HepG2 (cell line): Measurements from ENCODE around the gene CRISPLD2. TPM values are rescaled to one million over a fixed set of nuclear protein-coding genes. Genes with fewer than 3 reads are reported as not detected.
A peak's percentile ranks its signal among the peaks of the same experiment; 100 is the strongest.

Experiments
- ATAC-seq: fragments of 200-7000 bp; cut with Tn5 transposase; 3 replicates; pipeline ENCODE4 v1.9.1; 2020; ENCODE audit warnings: mild to moderate bottlenecking, moderate library complexity
- BruUV-seq: library from RNA; stranded (reverse); fragments of 400-500 nt; replicated peaks from 2 replicates; lab custom pipeline; 2021; lab: Mats Ljungman, UMichigan
- CTCF ChIA-PET: fragments of 300-600 bp; formaldehyde crosslinking; extraction: SDS; loops from one replicate; lab custom pipeline; 2021; ENCODE audit warnings: low total read pairs, inconsistent platforms, low intra/inter-chr PET ratio; lab: Yijun Ruan, JAX
- POLR2A ChIA-PET: fragments of 350-600 bp; sonication (Branson Sonifier 250); formaldehyde crosslinking; loops from one replicate; lab custom pipeline; 2020; ENCODE audit warnings: antibody characterized with exemption, inconsistent platforms; lab: Yijun Ruan, JAX
- DNase-seq: peaks from one replicate; pipeline ENCODE4 v3.0.0-alpha.2; 2015; ENCODE audit warnings: low spot score
- FAIRE-seq: peaks from 3 replicates; lab custom pipeline; 2011; peaks lifted over from hg19 to GRCh38; lab: Jason Lieb, UNC
- H2AFZ ChIP-seq: one replicate; pipeline ENCODE4 v1.6.1; 2011; ENCODE audit warnings: low read length, inconsistent platforms
- H3K27ac ChIP-seq: fragments of 300-600 bp; 3 replicates; pipeline ENCODE4 v1.8.0; 2011; ENCODE audit warnings: mixed run types, mild to moderate bottlenecking, mixed read lengths, low read length, inconsistent platforms; ENCODE audit not compliant: insufficient read depth; ENCODE audit errors: extremely low read length
- H3K27me3 ChIP-seq, 2 experiments: fragments of 200-600 bp in 1 of 2; 2 replicates in 1 of 2; 3 replicates in 1 of 2; pipeline versions ENCODE4 v1.6.0 to v1.8.0; 2011; ENCODE audit warnings: low read length in 2 of 2, mild to moderate bottlenecking in 2 of 2, moderate library complexity in 2 of 2, inconsistent platforms in 1 of 2; ENCODE audit not compliant: insufficient read depth in 2 of 2, control insufficient read depth in 1 of 2
- H3K36me3 ChIP-seq, 2 experiments: fragments of 200-600 bp in 1 of 2; replicated peaks in 1 of 2; 2 replicates in 1 of 2; 3 replicates in 1 of 2; pipeline versions ENCODE4 v1.5.1 to v1.8.0; 2011; ENCODE audit warnings: low read length in 2 of 2, inconsistent platforms in 1 of 2; ENCODE audit not compliant: insufficient read depth in 2 of 2, control insufficient read depth in 1 of 2
- H3K4me1 ChIP-seq: 2 replicates; pipeline ENCODE4 v1.5.1; 2012; ENCODE audit warnings: low read length, inconsistent platforms; ENCODE audit not compliant: insufficient read depth
- H3K4me2 ChIP-seq: 2 replicates; pipeline ENCODE4 v1.6.0; 2011; ENCODE audit warnings: low read depth, low read length, inconsistent platforms
- H3K4me3 ChIP-seq, 3 experiments: fragments of 200-600 bp in 1 of 3; sonication (generic), shearing (Covaris generic) in 1 of 3; replicated peaks in 1 of 3; 2 replicates each; pipeline ENCODE4 v1.5.1; 2011 to 2016; ENCODE audit warnings: low read length in 3 of 3, inconsistent platforms in 2 of 3, low read depth in 2 of 3, mild to moderate bottlenecking in 2 of 3, control low read depth in 1 of 3, mixed read lengths in 1 of 3; ENCODE audit not compliant: insufficient read depth in 1 of 3
- H3K79me2 ChIP-seq: one replicate; pipeline ENCODE4 v1.6.1; 2011; ENCODE audit warnings: low read length, inconsistent platforms; ENCODE audit not compliant: insufficient read depth
- H3K9ac ChIP-seq: 2 replicates; pipeline ENCODE4 v1.6.0; 2011; ENCODE audit warnings: mild to moderate bottlenecking, low read depth, low read length, inconsistent platforms; ENCODE audit not compliant: insufficient read depth
- H3K9me3 ChIP-seq: 2 replicates; pipeline ENCODE4 v1.5.1; 2012; ENCODE audit warnings: mild to moderate bottlenecking, low read length
- H4K20me1 ChIP-seq: 2 replicates; pipeline ENCODE4 v1.6.0; 2011; ENCODE audit warnings: inconsistent platforms, mild to moderate bottlenecking, low read length, moderate library complexity; ENCODE audit not compliant: insufficient read depth
- ADNP ChIP-seq: sonication (generic); formaldehyde crosslinking; IDR thresholded peaks from 2 replicates; pipeline ENCODE4 v1.4.0; 2020; ENCODE audit warnings: missing genetic modification reagents
- MEIS1 ChIP-seq: sonication (generic); formaldehyde crosslinking; IDR thresholded peaks from 2 replicates; pipeline ENCODE4 v1.9.0; 2021; ENCODE audit warnings: mild to moderate bottlenecking, missing genetic modification reagents, moderate library complexity, borderline replicate concordance
- NR2F1 ChIP-seq, 2 experiments: fragments of 450-650 bp in 1 of 2; formaldehyde crosslinking in 1 of 2; IDR thresholded peaks; 2 replicates each; pipeline versions ENCODE4 v1.5.0 to v1.6.1; 2016 to 2020; ENCODE audit warnings: mild to moderate bottlenecking in 1 of 2, missing compliant biosample characterization in 1 of 2, missing genetic modification reagents in 1 of 2, moderate library complexity in 1 of 2
- SIX1 ChIP-seq: sonication (generic); formaldehyde crosslinking; IDR thresholded peaks from 2 replicates; pipeline ENCODE4 v1.4.0; 2020; ENCODE audit warnings: missing genetic modification reagents, borderline replicate concordance
- SOX13 ChIP-seq, 3 experiments: fragments of 450-650 bp in 1 of 3; sonication (generic) in 1 of 3; formaldehyde crosslinking in 1 of 3; IDR thresholded peaks in 2 of 3; conservative IDR thresholded peaks in 1 of 3; 2 replicates each; pipeline versions ENCODE4 v1.5.0 to v1.6.1; 2016 to 2020; ENCODE audit warnings: antibody characterized with exemption in 1 of 3, mild to moderate bottlenecking in 1 of 3, missing compliant biosample characterization in 1 of 3, missing genetic modification reagents in 1 of 3, moderate library complexity in 1 of 3
- XRCC5 ChIP-seq: fragments of 200-400 bp; formaldehyde crosslinking; optimal IDR thresholded peaks from 2 replicates; pipeline ENCODE3; 2017; ENCODE audit warnings: mild to moderate bottlenecking, low read length
- ZBTB2 ChIP-seq: sonication (generic); formaldehyde crosslinking; IDR thresholded peaks from 2 replicates; pipeline ENCODE4 v1.8.0; 2022; ENCODE audit warnings: low read depth, missing genetic modification reagents
- ZEB1 ChIP-seq: IDR thresholded peaks from 2 replicates; pipeline ENCODE4 v1.6.1; 2012; ENCODE audit warnings: mild to moderate bottlenecking, low read depth, inconsistent platforms; ENCODE audit not compliant: insufficient replicate concordance
- ZFYVE20 ChIP-seq: sonication (generic); formaldehyde crosslinking; IDR thresholded peaks from 2 replicates; pipeline ENCODE4 v1.8.0; 2023; ENCODE audit warnings: low read depth, mild to moderate bottlenecking, moderate library complexity, missing genetic modification reagents, borderline replicate concordance
- ZMYM3 ChIP-seq: sonication (generic); formaldehyde crosslinking; IDR thresholded peaks from 2 replicates; pipeline ENCODE4 v1.5.1; 2020; ENCODE audit warnings: mild to moderate bottlenecking, missing genetic modification reagents
- ZNF12 ChIP-seq: sonication (generic); formaldehyde crosslinking; IDR thresholded peaks from 2 replicates; pipeline ENCODE4 v1.5.0; 2020; ENCODE audit warnings: missing genetic modification reagents
- ZNF326 ChIP-seq: sonication (generic); formaldehyde crosslinking; IDR thresholded peaks from 2 replicates; pipeline ENCODE4 v1.4.0; 2020; ENCODE audit warnings: missing genetic modification reagents, borderline replicate concordance
- ZNF33A ChIP-seq: sonication (generic); formaldehyde crosslinking; IDR thresholded peaks from 2 replicates; pipeline ENCODE4 v1.5.1; 2020; ENCODE audit warnings: missing genetic modification reagents, mild to moderate bottlenecking, moderate library complexity, borderline replicate concordance
- ZNF350 ChIP-seq: sonication (generic); formaldehyde crosslinking; IDR thresholded peaks from 2 replicates; pipeline ENCODE4 v1.4.0; 2020; ENCODE audit warnings: mild to moderate bottlenecking, low read depth, missing genetic modification reagents, borderline replicate concordance
- ZNF383 ChIP-seq: sonication (generic); formaldehyde crosslinking; IDR thresholded peaks from 2 replicates; pipeline ENCODE4 v1.4.0; 2020; ENCODE audit warnings: missing genetic modification reagents, mild to moderate bottlenecking, borderline replicate concordance
- ZNF44 ChIP-seq: sonication (generic); formaldehyde crosslinking; IDR thresholded peaks from 2 replicates; pipeline ENCODE4 v1.5.1; 2020; ENCODE audit warnings: mild to moderate bottlenecking, missing genetic modification reagents
- ZNF691 ChIP-seq: sonication (generic); formaldehyde crosslinking; IDR thresholded peaks from 2 replicates; pipeline ENCODE4 v1.4.0; 2020; ENCODE audit warnings: missing genetic modification reagents, low read depth, mild to moderate bottlenecking, borderline replicate concordance
- ZNF780A ChIP-seq: sonication (generic); formaldehyde crosslinking; IDR thresholded peaks from 2 replicates; pipeline ENCODE4 v1.8.0; 2022; ENCODE audit warnings: mild to moderate bottlenecking, missing genetic modification reagents, moderate library complexity
- WGBS: methylation state at CpG from one replicate; pipeline ENCODE4 v1.1.6; 2017; ENCODE audit warnings: low lambda C conversion rate; 5-methylcytosine and 5-hydroxymethylcytosine counted together
- in situ Hi-C: cut with HindIII; loops from 2 replicates; pipeline ENCODE4 v1.10.0; 2017; ENCODE audit warnings: low pct_unique_long_range_greater_than_20kb; ENCODE audit not compliant: extremely low pct_ligation_motif_present
- intact Hi-C: fragments of 100-400 bp; cut with micrococcal nuclease; formaldehyde crosslinking; loops from one replicate; pipeline ENCODE4 v1.10.0; 2022; ENCODE audit not compliant: unreplicated experiment
- polyA plus RNA-seq, 8 experiments: library from polyadenylated mRNA; depleted of rRNA in 3 of 8; stranded (reverse) in 7 of 8; unstranded in 1 of 8; fragments of >200 nt; fragmentation: Illumina TruSeq in 4 of 8; extraction: Trizol in 4 of 8; gene quantifications; 2 replicates each; pipeline versions ENCODE4 v1.2.1 to v1.2.3, GENCODE V29; 2011 to 2016; ENCODE audit warnings: low read depth in 4 of 8, missing spikeins in 1 of 8, mixed read lengths in 1 of 8; ENCODE audit not compliant: insufficient read depth in 1 of 8
- total RNA-seq, 5 experiments: library from RNA; depleted of rRNA; stranded (reverse); fragments of >200 nt; fragmentation: Illumina TruSeq; extraction: Trizol; gene quantifications; 2 replicates each; pipeline ENCODE4 v1.2.3, GENCODE V29; 2016; ENCODE audit warnings: low read depth in 1 of 5

CRISPLD2 gene
- total and polyA plus RNA-seq, 2 of the 13 experiments (the other 11 are each of a cell fraction or from before 2014, with no cell fraction given), result 0.04 to 0.31 TPM

GRCh38 chr16:84947996-84948850 is 128.4 kb downstream of the CRISPLD2 start:
- Histone ChIP-seq H3K27me3 (no peaks in the 10 kb centered on the region; a peak in 1 of 5 replicates), H3K4me1 (peaks cover 49% of the 10 kb centered on the region), H3K9ac (peak overlapping the region; percentile 27), H3K27ac (peak overlapping the region; percentile 27), H3K79me2 (no peaks in the 10 kb centered on the region), H2AFZ (no peak overlapping the region), H4K20me1 (no peaks in the 10 kb centered on the region), H3K4me3 (peak overlapping the region; percentile 13 to 65 (median 30); a peak in 4 of 6 replicates), H3K4me2 (peak overlapping the region; percentile 74), H3K9me3 (no peaks in the 10 kb centered on the region), H3K36me3 (no peaks in the 10 kb centered on the region)
- intact Hi-C loops, result no loop called here
- FAIRE-seq (peak; percentile 60), ATAC-seq (peak; percentile 69), DNase-seq (no peak)
- ChIA-PET POLR2A (no interaction called here), CTCF (no interaction called here)
- in situ Hi-C loops, result no loop called here
- BruUV-seq, result no TSS peak
- WGBS, result 12% methylated on average over 21 of the region's 27 CpGs
- TF ChIP-seq ZNF44 (CRISPR knock-in tag) (no peak), ZNF33A (CRISPR knock-in tag) (no peak), ZBTB2 (no peak), ZNF12 (CRISPR knock-in tag) (no peak), SIX1 (CRISPR knock-in tag) (no peak), ADNP (no peak), SOX13 (IDR thresholded peaks at IDR 0.05) (no peak), SOX13 (CRISPR knock-in tag; conservative IDR thresholded peaks at IDR 0.05 in 1 of 2, IDR thresholded peaks at IDR 0.05 in 1 of 2) (0 out of 4 replicates have a peak, but pooled peaks of 1 of the 2 experiments have one; percentile 21), ZMYM3 (peak; percentile 86), ZNF691 (CRISPR knock-in tag) (0 out of 2 replicates have a peak, but pooled peaks have one; percentile 23), XRCC5 (peak; percentile 51), ZNF326 (CRISPR knock-in tag) (no peak), ZNF350 (peak; percentile 69; the same call in 1 of the 2 replicates), MEIS1 (CRISPR knock-in tag) (peak; percentile 56; the same call in 1 of the 2 replicates), ZNF780A (CRISPR knock-in tag) (no peak), ZFYVE20 (CRISPR knock-in tag) (no peak), ZEB1 (peak; percentile 58), NR2F1 (CRISPR knock-in tag; IDR thresholded peaks at IDR 0.05) (peak; percentile 59 to 85), ZNF383 (no peak)
